Activated CD4-positive, CD25-positive, alpha-beta regulatory T cell treated with anti-CD3 and anti-CD28 coated beads, Interleukin-2, amount 50 U/mL, for 72 hours (primary cell): ENCODE results near the gene KCNK13.

Source experiments
- DNase-seq: peaks from one replicate; pipeline ENCODE4 v3.0.0; 2021

KCNK13 gene

GRCh38 chr14:90137807-90138206 is 76.0 kb downstream of the KCNK13 start:
- DNase-seq, result no peak

- DNase-seq, result no peak
Measured at GRCh38 chr14:90139199-90139598, 77.4 kb downstream of the KCNK13 start.

- DNase-seq, result no peak
Measured at GRCh38 chr14:90140298-90140955, 78.6 kb downstream of the KCNK13 start.

GRCh38 chr14:90140956-90141316 is 79.1 kb downstream of the KCNK13 start:
- DNase-seq, result no peak

- no peak for DNase-seq
Measured at GRCh38 chr14:90153429-90153828, 91.6 kb downstream of the KCNK13 start.

GRCh38 chr14:90154110-90154509 is 92.3 kb downstream of the KCNK13 start:
- no peak for DNase-seq

GRCh38 chr14:90159146-90159545 is 97.4 kb downstream of the KCNK13 start:
- DNase-seq, result no peak

- DNase-seq, result no peak
Measured at GRCh38 chr14:90159688-90160087, 97.9 kb downstream of the KCNK13 start.

GRCh38 chr14:90161129-90161528 is 99.3 kb downstream of the KCNK13 start:
- DNase-seq, result no peak

- no peak for DNase-seq
Measured at GRCh38 chr14:90168425-90169105, 106.8 kb downstream of the KCNK13 start.

- no peak for DNase-seq
Measured at GRCh38 chr14:90175631-90176030, 113.8 kb downstream of the KCNK13 start.

- DNase-seq, result no peak
Measured at GRCh38 chr14:90177539-90178189, 115.9 kb downstream of the KCNK13 start.

GRCh38 chr14:90179357-90179756 is 117.6 kb downstream of the KCNK13 start:
- DNase-seq, result no peak

- DNase-seq, result no peak
Measured at GRCh38 chr14:90179809-90180779, 118.3 kb downstream of the KCNK13 start.

- no peak for DNase-seq
Measured at GRCh38 chr14:90184094-90184493, 122.3 kb downstream of the KCNK13 start.

GRCh38 chr14:90184571-90185266 is 122.9 kb downstream of the KCNK13 start:
- no peak for DNase-seq

- DNase-seq, result no peak
Measured at GRCh38 chr14:90188588-90188987, 126.8 kb downstream of the KCNK13 start.

- no peak for DNase-seq
Measured at GRCh38 chr14:90191154-90191553, 129.4 kb downstream of the KCNK13 start.

GRCh38 chr14:90191585-90191984 is 129.8 kb downstream of the KCNK13 start:
- no peak for DNase-seq

- peak; percentile 37 for DNase-seq
Measured at GRCh38 chr14:90193925-90194324, 132.1 kb downstream of the KCNK13 start.

GRCh38 chr14:90194706-90195105 is 132.9 kb downstream of the KCNK13 start:
- no peak for DNase-seq

GRCh38 chr14:90198541-90199060 is 136.8 kb downstream of the KCNK13 start:
- no peak for DNase-seq
